Testis (tissue), 2 donors: ENCODE results near the gene EPB41.
"Not testable (repeated sequence)": the region's sequence is repeated elsewhere in the genome, so short reads cannot be mapped to it uniquely, and the experiment has no call there.

Source experiments
- CTCF ChIP-seq, 3 experiments: fragments of 450-650 bp in 2 of 3; fragments of 200-600 bp in 1 of 3; sonication (generic) in 1 of 3; IDR thresholded peaks; one replicate each; pipeline ENCODE4 v1.5.1; 2016 to 2019; ENCODE audit warnings: antibody characterized with exemption in 3 of 3, mild to moderate bottlenecking in 2 of 3, moderate library complexity in 1 of 3
- POLR2A ChIP-seq: fragments of 450-650 bp; IDR thresholded peaks from one replicate; pipeline ENCODE4 v1.6.1; 2017; ENCODE audit warnings: antibody characterized with exemption, mild to moderate bottlenecking, moderate library complexity

GRCh38 chr1:29108041-29108440 lies 193.7 kb downstream of the EPB41 start:
- not testable (repeated sequence) for TF ChIP-seq POLR2A; CTCF (IDR thresholded peaks at IDR 0.05)
